Cardiac fibroblast (primary cell): ENCODE results near the gene RPS6KA3.
A peak's percentile ranks its signal among the peaks of the same experiment; 100 is the strongest.

ENCODE experiments used
- DNase-seq, 2 donors: peaks; one replicate each; pipeline versions ENCODE4 v3.0.0 to v3.0.0-alpha.2; 2010; ENCODE audit warnings: low read depth in 2 of 2
- H3K4me3 ChIP-seq, 2 donors: replicated peaks in 1 of 2; 1 replicate in 1 of 2; 2 replicates in 1 of 2; pipeline ENCODE4 v1.5.1; 2011; ENCODE audit warnings: low read depth in 2 of 2, low read length in 2 of 2, mild to moderate bottlenecking in 2 of 2, moderate library complexity in 1 of 2
- CTCF ChIP-seq: IDR thresholded peaks from one replicate; pipeline ENCODE4 v1.5.1; 2011; ENCODE audit warnings: low read depth, mild to moderate bottlenecking, low read length, inconsistent platforms

RPS6KA3 gene

GRCh38 chrX:20266810-20267606, at the start of gene RPS6KA3:
Gene RPS6KA3, minus strand, starts transcription at chrX:20266909. Its CDS starts 277 bp downstream, at chrX:20266632.
- peak; percentile 83 to 93 for DNase-seq
- TF ChIP-seq CTCF, result no peak
- peak within 1 kb of the TSS; percentile 67 to 71 for H3K4me3 ChIP-seq

- no peak overlapping the region for H3K4me3 ChIP-seq
- TF ChIP-seq CTCF, result no peak
- peak in 1 of 2 donors; percentile 22 for DNase-seq
These were observed 48.4 kb upstream of the RPS6KA3 start for GRCh38 chrX:20315140-20315539.

GRCh38 chrX:20313899-20314298, 47.2 kb upstream of the RPS6KA3 start:
- H3K4me3 ChIP-seq, result no peak overlapping the region
- no peak for TF ChIP-seq CTCF
- no peak for DNase-seq

- no peak for TF ChIP-seq CTCF
- DNase-seq, result no peak
- no peak overlapping the region for H3K4me3 ChIP-seq
These were observed 45.3 kb upstream of the RPS6KA3 start for GRCh38 chrX:20312018-20312417.

- DNase-seq, result no peak
- no peak for TF ChIP-seq CTCF
- no peak overlapping the region for H3K4me3 ChIP-seq
These were observed 44.8 kb upstream of the RPS6KA3 start for GRCh38 chrX:20311505-20311904.

- peak in 1 of 2 donors; percentile 28 for DNase-seq
- no peak overlapping the region for H3K4me3 ChIP-seq
- no peak for TF ChIP-seq CTCF
These were observed 43.1 kb upstream of the RPS6KA3 start for GRCh38 chrX:20309806-20310205.

- TF ChIP-seq CTCF, result no peak
- no peak for DNase-seq
- H3K4me3 ChIP-seq, result no peak overlapping the region
These were observed 40.0 kb upstream of the RPS6KA3 start for GRCh38 chrX:20306668-20307067.
